Activated B cell treated with CpG ODN at 0.5 μM for 24 hours (primary cell): ENCODE data around the gene AACS. TPM values are rescaled to one million over a fixed set of nuclear protein-coding genes. Genes with fewer than 3 reads are reported as not detected.
A peak's percentile ranks its signal among the peaks of the same experiment; 100 is the strongest.

Experiments
- ATAC-seq: fragments of 200-7000 bp; cut with Tn5 transposase; one replicate; pipeline ENCODE4 v1.10.0; 2021; ENCODE audit warnings: low read depth, mild to moderate bottlenecking, moderate library complexity
- CTCF ChIA-PET: fragments of 350-600 bp; sonication (Branson Sonifier 250); formaldehyde crosslinking; loops from one replicate; lab custom pipeline; 2021; ENCODE audit warnings: antibody characterized with exemption; lab: Charles Lee
- POLR2A ChIA-PET: fragments of 350-600 bp; sonication (Branson Sonifier 250); formaldehyde crosslinking; loops from one replicate; lab custom pipeline; 2021; ENCODE audit warnings: antibody characterized with exemption; lab: Charles Lee
- DNase-seq: peaks from one replicate; pipeline ENCODE4 v3.0.0; 2022
- H3K27ac Mint-ChIP-seq: one replicate; pipeline ENCODE4 v1.8.0; 2020; ENCODE audit warnings: mixed read lengths
- H3K27me3 Mint-ChIP-seq: one replicate; pipeline ENCODE4 v1.8.0; 2021; ENCODE audit warnings: mixed read lengths
- H3K36me3 Mint-ChIP-seq: one replicate; pipeline ENCODE4 v1.8.0; 2021; ENCODE audit warnings: low read depth, mixed read lengths
- H3K4me1 Mint-ChIP-seq: one replicate; pipeline ENCODE4 v1.8.0; 2021; ENCODE audit warnings: mixed read lengths
- H3K4me3 Mint-ChIP-seq: one replicate; pipeline ENCODE4 v1.8.0; 2020; ENCODE audit warnings: mild to moderate bottlenecking, mixed read lengths
- H3K9me3 Mint-ChIP-seq: one replicate; pipeline ENCODE4 v1.8.0; 2020; ENCODE audit warnings: mixed read lengths
- intact Hi-C: fragments of 100-400 bp; cut with micrococcal nuclease; formaldehyde crosslinking; loops from one replicate; pipeline ENCODE4 v1.15.1; 2024
- total RNA-seq: library from RNA; stranded (reverse); gene quantifications from 2 replicates; pipeline ENCODE4 v1.2.3, GENCODE V29; 2022
- TF ChIP-seq, protein P1 (sequence below): fragments of 200-600 bp; IDR thresholded peaks from one replicate; pipeline ENCODE4 v1.8.0; 2022; ENCODE audit warnings: antibody characterized with exemption, mild to moderate bottlenecking

The AACS gene, protein sequence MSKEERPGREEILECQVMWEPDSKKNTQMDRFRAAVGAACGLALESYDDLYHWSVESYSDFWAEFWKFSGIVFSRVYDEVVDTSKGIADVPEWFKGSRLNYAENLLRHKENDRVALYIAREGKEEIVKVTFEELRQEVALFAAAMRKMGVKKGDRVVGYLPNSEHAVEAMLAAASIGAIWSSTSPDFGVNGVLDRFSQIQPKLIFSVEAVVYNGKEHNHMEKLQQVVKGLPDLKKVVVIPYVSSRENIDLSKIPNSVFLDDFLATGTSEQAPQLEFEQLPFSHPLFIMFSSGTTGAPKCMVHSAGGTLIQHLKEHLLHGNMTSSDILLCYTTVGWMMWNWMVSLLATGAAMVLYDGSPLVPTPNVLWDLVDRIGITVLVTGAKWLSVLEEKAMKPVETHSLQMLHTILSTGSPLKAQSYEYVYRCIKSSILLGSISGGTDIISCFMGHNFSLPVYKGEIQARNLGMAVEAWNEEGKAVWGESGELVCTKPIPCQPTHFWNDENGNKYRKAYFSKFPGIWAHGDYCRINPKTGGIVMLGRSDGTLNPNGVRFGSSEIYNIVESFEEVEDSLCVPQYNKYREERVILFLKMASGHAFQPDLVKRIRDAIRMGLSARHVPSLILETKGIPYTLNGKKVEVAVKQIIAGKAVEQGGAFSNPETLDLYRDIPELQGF
- 14.9 and 18.7 TPM in 2 replicates for total RNA-seq

DNA sequence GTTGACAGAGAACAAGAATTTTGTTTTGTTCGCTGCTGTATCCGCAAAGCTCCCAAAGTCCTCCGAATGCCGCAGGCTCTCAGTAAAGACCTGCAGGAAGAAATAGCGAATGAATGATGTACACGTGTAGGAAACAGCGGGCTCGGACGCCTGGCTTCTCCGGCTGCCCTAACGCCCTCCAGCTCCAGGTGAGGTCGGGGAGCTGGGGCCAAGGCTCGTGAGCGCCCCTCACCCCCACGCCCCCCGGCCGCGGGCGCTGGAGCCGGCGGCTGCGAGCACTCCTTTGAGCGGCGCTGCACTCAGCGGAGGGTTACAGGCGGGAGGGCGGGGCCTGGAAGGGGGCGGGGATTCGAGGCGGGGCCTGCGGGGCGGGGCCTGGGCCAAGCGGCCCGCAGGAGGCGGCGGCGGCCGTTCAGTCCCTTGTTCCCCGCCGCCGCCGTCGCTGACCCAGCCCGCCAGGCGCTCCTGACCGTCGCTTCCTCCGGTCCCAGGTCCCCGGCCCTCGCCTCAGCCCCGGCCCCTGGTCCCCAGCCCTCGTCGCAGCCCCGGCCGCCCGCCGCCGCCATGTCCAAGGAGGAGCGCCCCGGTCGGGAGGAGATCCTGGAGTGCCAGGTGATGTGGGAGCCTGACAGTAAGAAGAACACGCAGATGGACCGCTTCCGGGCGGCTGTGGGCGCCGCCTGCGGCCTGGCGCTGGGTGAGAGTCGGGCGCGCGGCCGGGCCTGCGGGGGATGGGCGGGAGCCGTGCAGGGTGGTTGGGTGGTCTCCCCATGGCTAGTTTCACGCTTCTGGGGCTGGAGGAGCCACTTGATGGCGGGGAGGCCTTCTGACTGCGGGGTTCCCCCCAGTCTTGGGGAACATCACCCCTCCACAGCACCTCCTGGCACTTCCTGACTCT is at the start of gene AACS:
TSS of gene AACS (plus strand) at position 415 of the 898 bp plus-strand sequence. CDS start at position 565, 150 bp downstream.
- CTCF ChIA-PET: interaction anchor here (1.7 kb wide), 1 partner anchor 16 kb away, joined by 4 read pairs; no protein-coding TSS in a partner anchor
- H3K9me3 Mint-ChIP-seq: peaks cover 1% of the 10 kb centered on the region
- DNase-seq (peak; percentile 69), ATAC-seq (peak; percentile 99)
- peak within 1 kb of the TSS; percentile 2 for H3K27ac Mint-ChIP-seq
- H3K4me3 Mint-ChIP-seq: peak within 1 kb of the TSS; percentile 81
- no peaks in the 10 kb centered on the region for H3K36me3 Mint-ChIP-seq
- no peaks in the 10 kb centered on the region for H3K27me3 Mint-ChIP-seq
- peaks cover 14% of the 10 kb centered on the region for H3K4me1 Mint-ChIP-seq
- TF ChIP-seq, protein P1, sequence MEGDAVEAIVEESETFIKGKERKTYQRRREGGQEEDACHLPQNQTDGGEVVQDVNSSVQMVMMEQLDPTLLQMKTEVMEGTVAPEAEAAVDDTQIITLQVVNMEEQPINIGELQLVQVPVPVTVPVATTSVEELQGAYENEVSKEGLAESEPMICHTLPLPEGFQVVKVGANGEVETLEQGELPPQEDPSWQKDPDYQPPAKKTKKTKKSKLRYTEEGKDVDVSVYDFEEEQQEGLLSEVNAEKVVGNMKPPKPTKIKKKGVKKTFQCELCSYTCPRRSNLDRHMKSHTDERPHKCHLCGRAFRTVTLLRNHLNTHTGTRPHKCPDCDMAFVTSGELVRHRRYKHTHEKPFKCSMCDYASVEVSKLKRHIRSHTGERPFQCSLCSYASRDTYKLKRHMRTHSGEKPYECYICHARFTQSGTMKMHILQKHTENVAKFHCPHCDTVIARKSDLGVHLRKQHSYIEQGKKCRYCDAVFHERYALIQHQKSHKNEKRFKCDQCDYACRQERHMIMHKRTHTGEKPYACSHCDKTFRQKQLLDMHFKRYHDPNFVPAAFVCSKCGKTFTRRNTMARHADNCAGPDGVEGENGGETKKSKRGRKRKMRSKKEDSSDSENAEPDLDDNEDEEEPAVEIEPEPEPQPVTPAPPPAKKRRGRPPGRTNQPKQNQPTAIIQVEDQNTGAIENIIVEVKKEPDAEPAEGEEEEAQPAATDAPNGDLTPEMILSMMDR: no peak
- intact Hi-C loops: loop anchor here (1.0 kb wide), 3 partner anchors 16 to 76 kb away; partner anchors contain the start of genes BRI3BP and DHX37
- POLR2A ChIA-PET: interaction anchor here (3.8 kb wide), 1 partner anchor 16 kb away, joined by 20 read pairs; no protein-coding TSS in a partner anchor

DNA sequence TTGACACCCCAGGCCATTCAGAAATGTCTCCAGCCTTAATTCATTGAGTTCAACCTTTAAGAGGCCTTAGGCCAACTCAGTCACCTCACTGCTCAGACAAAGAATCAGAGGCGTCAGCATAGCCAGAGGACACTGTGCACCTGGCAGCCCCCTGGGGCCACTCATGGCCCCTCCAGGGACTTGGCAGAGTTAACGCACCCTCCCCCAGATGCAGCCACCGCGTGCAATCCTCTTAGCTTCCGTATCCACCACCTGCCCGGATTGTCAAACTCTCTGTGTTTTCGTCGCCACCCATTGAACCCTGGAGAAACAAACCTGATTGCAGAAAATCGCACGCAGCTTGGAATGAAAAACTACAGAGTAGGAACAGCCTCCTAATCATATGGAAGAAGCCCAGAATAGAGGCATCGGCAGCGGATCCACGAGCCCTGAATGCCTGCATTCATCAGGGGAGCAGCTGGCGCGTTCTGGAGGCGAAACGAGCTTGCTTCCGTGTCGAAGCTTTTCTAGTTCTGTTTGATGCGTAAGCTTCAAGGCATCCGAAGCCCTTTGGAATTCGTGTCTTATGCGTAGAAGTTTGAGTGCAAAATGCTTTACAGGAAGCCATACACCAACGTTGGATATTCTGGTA is 49.4 kb upstream of the AACS start:
- ChIA-PET POLR2A (no interaction called here), CTCF (no interaction called here)
- H3K27ac Mint-ChIP-seq: no peak overlapping the region
- peaks cover 56% of the 10 kb centered on the region for H3K36me3 Mint-ChIP-seq
- TF ChIP-seq, protein P1: no peak
- no peaks in the 10 kb centered on the region for H3K9me3 Mint-ChIP-seq
- intact Hi-C loops: no loop called here
- ATAC-seq (peak; percentile 31), DNase-seq (no peak)
- H3K4me1 Mint-ChIP-seq: peaks cover 10% of the 10 kb centered on the region
- H3K27me3 Mint-ChIP-seq: no peaks in the 10 kb centered on the region
- no peak overlapping the region for H3K4me3 Mint-ChIP-seq

DNA sequence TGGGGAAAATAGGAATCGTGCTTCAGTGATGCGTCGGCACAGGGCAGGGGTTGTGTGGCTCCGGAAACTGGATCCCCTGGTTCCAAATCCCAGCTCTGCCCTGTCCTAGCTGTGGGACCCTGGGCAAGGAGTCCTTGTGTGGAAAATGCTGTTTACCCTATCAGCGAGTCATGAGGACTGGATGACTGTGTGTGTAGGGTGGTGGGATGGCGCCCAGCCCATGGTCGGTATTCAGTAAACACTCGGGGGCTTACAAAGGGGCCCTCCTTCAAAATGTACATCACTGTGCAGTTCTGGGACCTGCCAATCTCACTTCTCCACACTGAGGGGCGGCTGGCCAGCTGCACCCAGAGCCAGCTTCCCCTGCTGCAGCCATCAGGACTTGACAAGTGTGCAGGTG is 47.4 kb upstream of the AACS start:
- ChIA-PET CTCF (no interaction called here), POLR2A (no interaction called here)
- intact Hi-C loops: no loop called here
- H3K9me3 Mint-ChIP-seq: no peaks in the 10 kb centered on the region
- H3K4me3 Mint-ChIP-seq: no peak overlapping the region
- no peak overlapping the region for H3K27ac Mint-ChIP-seq
- DNase-seq: no peak
- TF ChIP-seq, protein P1: no peak
- ATAC-seq: no peak
- H3K27me3 Mint-ChIP-seq: no peaks in the 10 kb centered on the region
- peaks cover 50% of the 10 kb centered on the region for H3K36me3 Mint-ChIP-seq
- H3K4me1 Mint-ChIP-seq: peaks cover 10% of the 10 kb centered on the region

DNA sequence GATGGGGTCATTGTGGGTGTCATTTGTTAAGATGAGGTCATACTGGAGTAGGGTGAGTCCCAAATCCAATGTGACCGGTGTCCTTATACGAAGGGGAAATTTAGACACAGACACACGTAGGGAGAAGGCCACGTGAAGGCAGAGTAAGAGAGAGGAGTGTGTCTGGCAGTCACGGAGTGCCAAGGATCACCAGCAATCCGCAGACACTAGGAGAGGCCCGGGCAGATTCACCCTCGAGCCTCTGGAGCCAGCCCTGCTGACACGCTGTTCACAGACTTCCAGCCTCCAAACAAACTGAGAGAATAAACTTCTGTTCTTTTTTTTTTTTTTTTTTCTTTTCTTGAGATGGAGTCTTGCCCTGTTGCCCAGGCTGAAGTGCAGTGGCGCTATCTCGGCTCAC is 46.9 kb upstream of the AACS start:
- peaks cover 50% of the 10 kb centered on the region for H3K36me3 Mint-ChIP-seq
- H3K4me3 Mint-ChIP-seq: no peak overlapping the region
- ChIA-PET POLR2A (no interaction called here), CTCF (no interaction called here)
- ATAC-seq (no peak), DNase-seq (no peak)
- H3K27ac Mint-ChIP-seq: no peak overlapping the region
- peaks cover 9% of the 10 kb centered on the region for H3K4me1 Mint-ChIP-seq
- intact Hi-C loops: no loop called here
- TF ChIP-seq, protein P1: no peak
- H3K27me3 Mint-ChIP-seq: no peaks in the 10 kb centered on the region
- no peaks in the 10 kb centered on the region for H3K9me3 Mint-ChIP-seq
